Bronchial epithelial cell (primary cell): ENCODE data around the gene NGB. TPM values are rescaled to one million over a fixed set of nuclear protein-coding genes. Genes with fewer than 3 reads are reported as not detected.

Experiments used
- DNase-seq: peaks from one replicate; pipeline ENCODE4 v3.0.0-alpha.2; 2010; ENCODE audit warnings: low read depth
- FAIRE-seq: peaks from 2 replicates; lab custom pipeline; 2011; peaks lifted over from hg19 to GRCh38; lab: Jason Lieb, UNC
- H3K27me3 ChIP-seq: 2 replicates; pipeline ENCODE4 v1.5.1; 2011; ENCODE audit warnings: low read length; ENCODE audit not compliant: control insufficient read depth, insufficient read depth
- H3K36me3 ChIP-seq: 2 replicates; pipeline ENCODE4 v1.5.1; 2011; ENCODE audit warnings: low read length; ENCODE audit not compliant: control insufficient read depth, insufficient read depth
- H3K4me3 ChIP-seq: 2 replicates; pipeline ENCODE4 v1.5.1; 2011; ENCODE audit warnings: mild to moderate bottlenecking, low read depth, low read length, control low read depth
- CTCF ChIP-seq: IDR thresholded peaks from 2 replicates; pipeline ENCODE4 v1.5.1; 2011; ENCODE audit warnings: mild to moderate bottlenecking, moderate library complexity, low read length, control low read depth, inconsistent platforms; ENCODE audit not compliant: insufficient read depth, severe bottlenecking
- total RNA-seq: library from RNA; depleted of rRNA; stranded (reverse); fragments of >200 nt; gene quantifications from 2 replicates; pipeline ENCODE4 v1.2.1, GENCODE V29; 2014

The NGB gene
- total RNA-seq, 1 donor from 2014 or later: 0.26 TPM

GRCh38 chr14:77239412-77239811 lies 31.6 kb downstream of the NGB start:
- Histone ChIP-seq H3K4me3 (no peak overlapping the region), H3K36me3 (no peaks in the 10 kb centered on the region), H3K27me3 (no peaks in the 10 kb centered on the region)
- FAIRE-seq (no peak), DNase-seq (no peak)
- no peak for TF ChIP-seq CTCF

- Histone ChIP-seq H3K27me3 (no peaks in the 10 kb centered on the region), H3K4me3 (no peak overlapping the region), H3K36me3 (no peaks in the 10 kb centered on the region)
- DNase-seq (no peak), FAIRE-seq (no peak)
- no peak for TF ChIP-seq CTCF
These were observed 32.0 kb downstream of the NGB start for GRCh38 chr14:77238996-77239395.

GRCh38 chr14:77238356-77238755 lies 32.6 kb downstream of the NGB start:
- no peaks in the 10 kb centered on the region for H3K27me3 ChIP-seq
- TF ChIP-seq CTCF: no peak
- no peaks in the 10 kb centered on the region for H3K36me3 ChIP-seq
- FAIRE-seq: no peak
- no peak overlapping the region for H3K4me3 ChIP-seq
- DNase-seq: no peak

GRCh38 chr14:77236814-77237213 lies 34.2 kb downstream of the NGB start:
- FAIRE-seq: no peak
- TF ChIP-seq CTCF: no peak
- no peaks in the 10 kb centered on the region for H3K36me3 ChIP-seq
- no peak overlapping the region for H3K4me3 ChIP-seq
- no peak for DNase-seq
- H3K27me3 ChIP-seq: no peaks in the 10 kb centered on the region

GRCh38 chr14:77231721-77232120 lies 39.3 kb downstream of the NGB start:
- Histone ChIP-seq H3K4me3 (no peak overlapping the region), H3K36me3 (no peaks in the 10 kb centered on the region), H3K27me3 (no peaks in the 10 kb centered on the region)
- FAIRE-seq (no peak), DNase-seq (no peak)
- no peak for TF ChIP-seq CTCF

GRCh38 chr14:77230914-77231313 lies 40.1 kb downstream of the NGB start:
- Histone ChIP-seq H3K27me3 (no peaks in the 10 kb centered on the region), H3K36me3 (no peaks in the 10 kb centered on the region), H3K4me3 (no peak overlapping the region)
- FAIRE-seq (no peak), DNase-seq (no peak)
- no peak for TF ChIP-seq CTCF
